GM19035 (cell line): Measurements from ENCODE around the gene ZMYND19.
"Not testable (repeated sequence)": the region's sequence is repeated elsewhere in the genome, so short reads cannot be mapped to it uniquely, and the experiment has no call there.

Experiments
- ATAC-seq: cut with Tn5 transposase; IDR thresholded peaks from one replicate; pipeline ENCODE4 v1.9.1; 2021; ENCODE audit not compliant: unreplicated experiment

Gene ZMYND19

GRCh38 chr9:137614631-137615386 is 24.5 kb upstream of the ZMYND19 start:
- ATAC-seq: no peak

GRCh38 chr9:137613738-137614523 is 23.6 kb upstream of the ZMYND19 start:
- no peak for ATAC-seq

- ATAC-seq: no peak
Observed at GRCh38 chr9:137613259-137613658, 22.9 kb upstream of the ZMYND19 start.

GRCh38 chr9:137612741-137613142 is 22.4 kb upstream of the ZMYND19 start:
- no peak for ATAC-seq

- no peak for ATAC-seq
Observed at GRCh38 chr9:137611623-137612609, 21.6 kb upstream of the ZMYND19 start.

DNA sequence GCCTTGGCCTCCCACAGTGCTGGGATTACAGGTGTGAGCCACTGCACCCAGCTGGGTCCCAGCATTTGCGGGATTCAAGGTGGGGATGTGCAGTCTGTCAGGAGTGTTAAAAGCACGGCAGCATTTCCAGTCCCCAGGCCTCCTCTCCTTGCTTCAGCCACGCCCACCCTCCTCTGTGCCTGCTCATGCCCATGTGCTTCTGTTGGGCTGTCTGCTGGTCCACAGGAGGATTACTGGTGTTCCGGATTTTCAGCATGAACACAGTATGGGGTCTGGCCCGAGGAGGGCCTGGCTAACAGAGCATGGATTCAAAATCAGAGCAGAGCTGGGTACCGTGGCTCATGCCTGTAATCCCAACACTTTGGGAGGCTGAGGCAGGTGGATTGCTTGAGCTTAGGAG is 20.6 kb upstream of the ZMYND19 start:
- no peak for ATAC-seq

- no peak for ATAC-seq
Observed at GRCh38 chr9:137607141-137607857, 17.0 kb upstream of the ZMYND19 start.

- no peak for ATAC-seq
Observed at GRCh38 chr9:137606734-137607138, 16.4 kb upstream of the ZMYND19 start.

- ATAC-seq: peak; percentile 23
Observed at GRCh38 chr9:137606005-137606621, 15.8 kb upstream of the ZMYND19 start.

- peak; percentile 75 for ATAC-seq
Observed at GRCh38 chr9:137605121-137606004, 15.1 kb upstream of the ZMYND19 start, which contains the start of gene ARRDC1. Gene ARRDC1, plus strand, starts transcription at chr9:137605686. Its CDS starts 32 bp downstream, at chr9:137605718.

GRCh38 chr9:137604345-137605086 is 14.2 kb upstream of the ZMYND19 start:
- no peak for ATAC-seq

GRCh38 chr9:137603879-137604278 is 13.6 kb upstream of the ZMYND19 start:
- ATAC-seq: no peak

- ATAC-seq: no peak
Observed at GRCh38 chr9:137602661-137603060, 12.3 kb upstream of the ZMYND19 start.

- ATAC-seq: no peak
Observed at GRCh38 chr9:137598943-137599342, 8.6 kb upstream of the ZMYND19 start.

GRCh38 chr9:137596577-137596976 is 6.3 kb upstream of the ZMYND19 start:
- ATAC-seq: not testable (repeated sequence)

GRCh38 chr9:137593176-137593575 is 2.9 kb upstream of the ZMYND19 start:
- no peak for ATAC-seq

DNA sequence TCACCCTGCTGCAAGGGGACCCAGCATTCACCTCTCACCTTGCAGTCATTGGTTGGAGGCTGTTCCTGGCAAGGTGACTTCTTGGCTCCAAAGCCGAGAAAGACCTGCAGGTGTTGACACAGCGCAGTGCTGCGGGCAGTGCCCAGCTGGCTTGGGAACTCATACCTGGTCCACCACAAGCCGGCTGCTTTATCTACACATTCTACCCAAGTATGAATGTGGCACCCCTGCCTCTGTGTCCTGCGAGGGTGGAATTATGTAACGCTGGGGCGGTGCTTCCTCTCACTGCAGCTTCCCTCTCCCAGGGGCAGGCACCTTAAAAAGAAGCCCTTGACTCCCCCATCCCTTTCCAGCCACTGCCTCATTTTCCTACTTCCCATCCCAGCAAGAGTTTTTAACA is 2.5 kb upstream of the ZMYND19 start:
- ATAC-seq: no peak

DNA sequence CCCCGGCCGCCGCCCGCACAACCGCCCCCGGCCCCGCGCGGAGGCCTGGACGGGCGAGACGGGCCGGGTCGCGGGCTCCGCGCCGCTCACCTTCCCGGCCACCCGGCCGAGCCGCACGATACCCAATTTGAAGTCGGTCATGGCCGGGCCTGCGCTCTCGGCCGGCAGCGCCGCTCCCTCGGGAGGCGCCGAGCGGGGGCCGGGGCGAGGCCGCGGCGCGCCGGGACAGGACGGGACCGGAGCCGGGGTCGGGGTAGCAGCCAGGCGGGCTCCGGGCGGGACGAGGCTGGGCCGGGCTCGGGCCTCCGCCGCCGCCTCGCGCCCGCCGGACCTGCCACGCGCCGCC is 216 bp downstream of the ZMYND19 start:
- ATAC-seq: peak; percentile 26
